HG02938 (cell line): ENCODE data around the gene PRSS56.

ENCODE experiments used
- ATAC-seq: cut with Tn5 transposase; IDR thresholded peaks from one replicate; pipeline ENCODE4 v1.9.1; 2021; ENCODE audit warnings: mild to moderate bottlenecking, moderate library complexity; ENCODE audit not compliant: unreplicated experiment

Gene PRSS56

DNA sequence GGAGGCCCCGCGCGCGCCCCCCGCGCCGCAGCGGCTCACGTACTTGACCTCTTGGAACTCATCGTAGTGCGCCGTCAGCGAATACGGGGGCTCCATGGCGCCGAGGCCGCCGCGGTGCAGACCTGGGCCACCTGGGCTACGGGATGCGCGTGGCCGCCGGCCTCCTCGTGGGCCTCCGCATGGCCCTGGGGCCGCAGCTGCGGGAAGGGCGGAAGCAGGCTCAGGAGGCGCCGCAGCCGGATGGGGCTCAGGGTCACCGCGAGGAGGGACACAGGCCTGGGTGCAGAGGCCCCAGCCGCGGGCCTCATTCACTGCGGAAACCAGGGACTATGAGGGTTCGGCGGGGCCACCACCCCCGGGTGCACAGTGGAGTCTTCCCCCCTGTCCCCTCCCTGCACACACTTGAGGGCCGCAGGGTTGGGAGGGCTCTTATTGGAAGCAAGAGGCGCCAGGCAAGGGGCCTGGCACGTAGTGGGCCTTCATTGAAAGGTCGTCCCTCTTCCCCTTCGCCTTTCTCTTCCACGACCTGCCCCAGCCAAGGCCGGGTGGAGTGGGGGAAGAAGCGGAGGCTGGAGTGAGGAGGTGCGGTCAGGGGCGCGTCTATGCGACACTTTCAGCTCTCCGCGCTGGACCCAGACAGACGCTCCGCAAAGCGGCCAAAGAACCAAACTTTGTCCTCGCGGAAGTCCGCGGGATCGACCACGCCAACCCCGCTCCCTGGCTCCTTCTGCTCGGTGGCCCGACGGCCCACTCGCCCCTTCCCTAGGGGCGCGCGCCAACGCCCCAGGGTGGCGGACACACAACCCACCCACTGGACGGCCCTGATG, 33.4 kb upstream of the PRSS56 start:
- ATAC-seq: no peak

DNA sequence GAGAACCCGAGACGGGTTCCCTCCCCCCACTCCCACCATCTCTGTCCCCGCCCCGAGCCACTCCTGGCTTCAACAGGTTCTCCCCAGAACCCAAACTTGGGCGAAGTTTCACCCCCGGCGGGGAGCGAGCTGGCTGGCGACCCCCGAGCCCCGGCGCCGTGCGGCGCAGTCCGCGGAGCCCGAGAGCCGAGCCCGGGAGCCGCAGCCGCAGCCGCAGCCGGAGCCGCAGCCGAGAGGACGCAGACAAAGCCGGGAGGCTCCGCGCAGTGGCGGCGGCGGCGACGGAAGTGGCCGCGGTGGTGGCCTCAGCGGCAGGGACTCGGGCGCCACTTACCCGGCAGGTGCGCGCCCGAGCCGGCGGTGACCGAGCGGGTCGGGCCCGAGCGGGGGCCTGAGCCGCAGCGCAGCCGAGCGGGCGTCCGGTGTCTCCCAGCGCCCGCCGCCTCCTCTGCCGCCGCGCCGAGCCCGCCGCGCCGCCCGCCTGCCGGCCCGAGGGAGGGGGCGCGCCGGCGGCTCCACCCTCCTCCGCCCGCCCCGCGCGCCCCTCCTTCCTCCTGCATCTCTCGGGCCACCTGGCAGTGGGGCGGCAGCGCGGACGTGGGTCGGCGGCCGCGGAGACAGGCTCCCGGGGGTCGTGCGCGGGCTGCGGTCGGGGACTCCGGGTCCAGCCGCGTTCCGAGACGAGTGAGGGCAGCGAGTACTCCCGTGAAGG, 32.6 kb upstream of the PRSS56 start, which contains the start of gene ECEL1:
Gene ECEL1 (minus strand): TSS at position 450 of the 712 bp plus-strand sequence. CDS start 1,181 bp downstream, outside the sequence.
- no peak for ATAC-seq

DNA sequence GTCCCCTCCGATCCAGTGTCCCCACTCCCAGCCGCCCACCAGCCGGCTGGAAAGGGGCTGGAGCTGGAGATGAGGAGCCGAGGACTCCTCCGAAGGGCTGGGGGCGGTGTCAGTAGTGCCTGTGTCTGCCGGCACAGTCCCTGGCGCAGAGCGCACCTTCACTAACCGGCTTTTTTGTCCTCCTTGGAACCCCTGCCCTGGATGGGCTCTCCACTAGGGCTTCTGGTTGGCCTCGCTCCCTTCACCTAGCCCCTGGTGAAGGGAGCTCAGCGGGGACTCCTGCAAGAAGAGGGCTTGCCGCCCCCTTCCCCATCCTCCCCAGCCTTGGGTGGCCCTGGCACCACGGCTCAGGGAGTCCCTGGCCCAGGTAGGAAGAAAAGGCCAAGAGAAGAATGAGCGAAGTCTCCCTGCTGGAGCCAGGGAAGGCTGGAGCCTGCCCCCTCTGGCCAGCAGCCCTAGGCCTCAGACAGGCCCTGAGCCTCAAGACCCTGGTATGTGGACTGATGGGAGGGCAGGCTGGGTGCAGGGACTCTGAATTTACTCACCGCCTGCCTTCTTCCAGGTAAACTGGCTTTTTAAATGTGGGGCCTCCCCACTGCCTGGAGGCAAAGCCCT, 32.0 kb upstream of the PRSS56 start:
- no peak for ATAC-seq

DNA sequence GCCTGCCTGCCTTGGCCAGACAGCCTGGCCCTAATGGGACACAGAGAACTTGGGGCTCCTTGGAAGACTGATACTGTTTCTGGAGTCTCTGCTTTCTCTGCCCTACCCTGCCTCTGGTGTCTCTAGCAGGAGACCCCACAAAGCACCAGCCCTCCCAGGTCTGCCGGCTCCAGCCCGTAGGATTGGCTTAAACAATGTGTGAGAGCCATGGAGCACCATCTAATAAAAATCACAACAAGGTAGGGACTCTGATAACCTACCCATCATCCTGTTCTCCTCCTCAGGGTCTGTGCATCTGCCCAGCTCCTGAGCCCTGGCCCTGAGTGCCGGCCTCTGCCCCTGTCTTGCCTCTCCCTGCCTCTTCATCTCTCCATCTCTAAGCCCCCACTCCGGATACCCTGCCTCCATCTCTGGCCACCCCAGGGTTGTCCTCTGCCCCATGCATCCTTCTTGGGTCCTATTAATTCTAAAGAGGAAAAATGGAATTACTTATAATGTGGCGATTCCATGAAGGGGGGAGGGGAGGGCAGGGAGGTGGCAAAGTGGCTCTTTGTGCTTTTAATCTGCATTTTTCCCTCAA, 31.4 kb upstream of the PRSS56 start:
- ATAC-seq: no peak

DNA sequence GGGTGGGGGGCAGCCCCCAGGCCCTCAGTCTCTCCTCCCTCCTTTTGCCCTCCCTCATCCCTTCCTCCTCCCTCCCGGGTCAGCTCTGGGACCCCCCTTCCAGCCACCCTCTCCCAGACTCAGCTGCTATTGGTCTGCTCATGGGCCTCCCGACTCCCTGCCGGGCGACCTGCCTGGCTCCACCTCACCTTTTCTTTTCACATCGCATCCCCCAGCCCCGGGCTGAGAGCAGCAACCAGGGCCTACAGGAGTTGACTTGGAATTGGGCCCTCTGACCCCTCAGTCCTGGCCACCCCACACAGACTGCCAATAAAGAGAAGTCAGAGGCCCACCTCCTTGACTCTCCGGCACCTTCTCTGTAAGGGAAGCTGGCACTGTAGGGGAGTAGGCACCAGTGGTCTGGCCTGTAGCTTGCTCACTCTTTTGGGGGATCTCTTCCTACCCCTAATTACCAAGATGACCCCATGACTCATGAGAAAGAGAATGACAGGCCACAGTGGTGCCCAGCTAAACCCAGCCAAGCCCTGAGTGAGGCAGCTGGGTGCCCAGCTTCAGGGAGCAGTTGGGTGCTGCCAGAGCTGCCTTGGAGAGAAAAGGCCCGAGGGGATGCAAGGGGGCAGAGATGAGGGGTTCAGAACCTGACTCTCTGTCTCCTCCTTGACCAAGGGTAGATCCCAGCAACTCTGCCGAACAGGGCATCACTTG, 30.5 kb upstream of the PRSS56 start:
- ATAC-seq: no peak

DNA sequence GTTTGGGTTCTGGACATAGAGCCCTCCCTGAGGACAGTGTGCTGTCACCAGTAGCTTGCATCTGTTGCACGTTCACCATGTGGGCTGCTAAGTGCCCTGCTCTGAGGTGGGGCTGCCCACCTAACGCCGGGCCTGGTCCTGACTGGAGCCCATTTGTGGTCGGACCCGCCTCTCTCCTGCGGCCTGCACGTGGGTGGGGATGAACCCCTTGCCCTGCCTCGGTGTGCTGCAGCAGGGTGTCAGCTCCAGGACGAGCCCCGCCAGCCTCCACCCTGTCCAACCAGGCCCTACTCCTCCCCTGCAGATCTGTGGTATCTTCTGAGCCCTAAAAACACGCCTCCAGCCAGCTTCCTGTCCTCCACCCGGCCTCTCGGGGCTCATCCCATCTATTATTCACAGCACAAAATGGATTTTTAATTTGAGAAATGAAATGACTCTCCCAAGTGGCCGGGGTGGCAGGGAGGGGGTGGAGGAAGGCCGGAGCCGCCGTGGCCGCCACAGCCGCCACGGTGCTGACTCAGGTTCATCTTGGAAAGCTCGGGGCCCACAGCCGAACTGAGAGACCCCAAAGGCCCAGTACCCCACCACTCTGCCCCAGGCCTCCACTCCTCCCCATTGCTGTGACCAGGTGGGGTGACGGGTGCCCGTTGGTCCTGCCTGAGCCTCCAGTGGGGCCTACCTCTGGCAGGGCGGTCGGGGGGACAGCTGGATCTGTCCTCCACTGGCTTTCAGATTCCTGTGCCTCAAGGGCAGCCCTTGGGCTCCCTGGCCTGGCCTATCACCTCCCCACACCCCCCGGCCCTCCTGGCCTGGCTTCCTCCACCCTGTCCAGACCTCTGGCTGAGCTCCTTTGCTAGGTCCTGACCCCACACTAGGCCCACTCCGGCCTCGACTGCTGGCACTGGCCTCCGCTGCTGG, 29.7 kb upstream of the PRSS56 start:
- ATAC-seq: no peak

DNA sequence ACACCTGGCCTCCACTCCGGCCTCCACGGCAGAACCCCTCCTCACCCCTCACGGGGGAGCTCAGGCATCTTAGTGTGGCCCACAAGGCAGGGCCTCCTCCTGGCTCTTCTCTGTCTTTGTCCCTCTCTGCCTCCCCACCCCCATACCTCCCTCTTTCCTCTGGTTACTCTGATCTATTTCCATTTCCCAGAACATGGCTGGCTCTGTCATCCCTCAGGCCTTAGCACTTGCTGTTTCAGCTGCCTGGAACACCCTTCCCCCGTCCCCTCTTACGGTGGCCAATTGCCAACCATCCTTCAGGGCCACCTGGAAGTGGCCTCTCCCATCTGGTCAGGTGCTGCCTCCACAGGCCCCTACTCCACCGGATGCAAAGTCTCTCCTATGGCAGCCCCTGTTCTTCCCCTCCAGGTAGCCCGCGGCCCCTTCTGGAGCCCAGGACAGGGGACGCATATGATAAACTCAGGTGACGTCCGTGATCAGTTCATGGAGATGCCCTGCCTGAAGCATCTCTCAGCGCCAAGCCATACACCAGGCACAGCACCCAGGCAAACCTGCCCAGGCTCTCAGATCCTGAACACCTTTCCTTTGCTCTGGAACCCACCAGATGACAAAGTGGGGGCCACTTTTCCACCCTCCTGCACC, 28.9 kb upstream of the PRSS56 start:
- no peak for ATAC-seq

DNA sequence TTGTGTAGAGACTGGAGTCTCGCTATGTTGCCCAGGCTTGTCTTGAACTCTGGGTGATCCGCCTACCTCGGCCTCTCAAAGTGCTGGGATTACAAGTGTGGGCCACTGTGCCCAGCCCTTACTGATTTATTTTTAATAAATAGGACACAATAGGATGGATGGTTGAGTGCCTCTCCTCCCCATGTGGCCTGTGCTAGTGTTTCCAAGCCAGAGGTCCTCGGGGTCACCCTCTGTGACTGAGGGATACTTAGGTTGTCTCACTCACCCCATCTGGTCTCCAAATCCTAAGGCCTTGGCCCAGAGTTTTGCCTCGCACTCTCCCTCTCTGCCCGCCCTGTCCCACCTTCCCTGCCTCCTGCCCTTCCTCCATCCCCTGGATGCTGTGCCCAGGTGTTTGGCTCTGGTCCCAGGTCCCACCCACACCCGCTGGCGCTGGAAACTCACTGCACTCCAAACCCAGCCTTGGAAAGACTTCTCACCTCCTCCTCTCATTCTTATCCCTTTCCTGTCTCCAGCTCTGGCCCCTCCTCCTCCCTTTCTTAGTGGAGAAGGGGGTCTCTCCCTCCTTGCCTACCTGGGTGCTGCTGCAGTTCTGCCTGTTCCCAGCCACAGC, 27.8 kb upstream of the PRSS56 start:
- ATAC-seq: no peak

DNA sequence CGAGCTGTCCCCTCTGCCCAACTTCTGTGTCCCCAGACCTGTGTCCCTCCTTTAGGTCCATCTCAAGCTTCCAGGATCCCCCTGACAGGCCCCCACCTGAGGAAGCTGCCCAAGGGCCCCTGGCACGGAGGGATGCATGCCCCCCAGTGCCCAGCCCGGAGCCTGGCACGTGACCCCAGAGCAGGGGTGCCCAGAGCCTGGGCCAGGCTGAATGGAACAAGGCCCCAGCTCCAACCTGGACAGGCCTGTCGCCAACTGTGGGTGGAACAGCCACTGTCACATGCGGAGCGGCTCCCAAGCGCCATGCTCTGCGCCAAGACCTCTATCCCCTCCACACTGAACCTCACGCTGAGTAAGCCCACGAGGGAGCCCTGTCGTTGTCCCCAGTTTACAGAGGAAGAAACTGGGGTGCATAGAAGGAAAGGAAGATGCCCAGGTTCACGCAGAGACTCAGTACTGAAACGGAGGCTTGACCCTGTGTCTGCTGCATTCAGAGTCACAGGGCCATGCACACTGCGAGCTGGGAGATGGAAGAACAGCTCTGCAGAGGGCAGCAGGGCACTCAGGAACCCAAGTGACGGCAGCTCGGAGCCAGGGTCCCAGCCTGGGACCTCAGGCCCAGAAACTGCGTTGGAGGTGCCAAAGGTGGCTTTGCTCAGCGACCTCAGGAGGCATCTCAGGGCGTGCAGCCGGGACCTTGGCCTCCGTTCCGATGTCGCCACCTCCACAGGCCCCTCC, 27.1 kb upstream of the PRSS56 start:
- no peak for ATAC-seq

DNA sequence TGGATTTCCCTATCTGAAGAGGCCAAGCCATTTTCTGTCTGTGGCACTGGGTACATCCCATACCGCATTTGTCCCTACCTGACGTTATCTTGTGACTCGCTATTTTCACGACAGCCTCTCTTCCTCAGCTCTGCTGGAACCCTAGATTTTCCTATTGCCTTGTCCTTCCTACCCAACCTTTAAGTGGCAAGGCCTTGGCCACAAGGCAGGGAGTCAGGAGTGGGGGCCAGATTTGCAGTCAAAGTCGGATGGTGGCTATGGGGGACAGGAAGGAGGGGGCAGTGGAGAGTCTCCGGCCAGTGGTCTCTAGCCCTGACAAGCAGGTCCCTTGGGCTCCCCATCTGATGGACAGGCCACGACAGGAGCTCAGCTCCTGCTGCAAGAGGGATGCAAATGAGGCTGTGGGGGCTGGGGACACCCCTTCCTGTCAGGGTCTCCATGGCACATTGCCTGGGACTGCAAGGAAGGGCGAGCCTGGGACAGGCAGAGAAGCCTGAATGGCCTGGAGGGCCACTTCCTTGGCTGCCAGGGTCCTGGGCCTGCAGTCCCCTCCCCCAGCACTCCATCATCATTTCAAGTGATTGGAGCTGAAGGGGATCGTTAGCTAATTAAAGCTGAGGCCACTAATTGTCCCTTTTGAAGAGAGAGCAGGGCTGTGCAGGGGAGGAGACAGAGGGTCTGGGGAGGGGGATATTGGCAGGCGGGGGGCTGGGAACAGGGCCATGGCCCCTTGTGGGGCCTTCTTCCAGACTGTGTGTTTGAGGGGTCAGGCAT, 26.3 kb upstream of the PRSS56 start:
- ATAC-seq: no peak

DNA sequence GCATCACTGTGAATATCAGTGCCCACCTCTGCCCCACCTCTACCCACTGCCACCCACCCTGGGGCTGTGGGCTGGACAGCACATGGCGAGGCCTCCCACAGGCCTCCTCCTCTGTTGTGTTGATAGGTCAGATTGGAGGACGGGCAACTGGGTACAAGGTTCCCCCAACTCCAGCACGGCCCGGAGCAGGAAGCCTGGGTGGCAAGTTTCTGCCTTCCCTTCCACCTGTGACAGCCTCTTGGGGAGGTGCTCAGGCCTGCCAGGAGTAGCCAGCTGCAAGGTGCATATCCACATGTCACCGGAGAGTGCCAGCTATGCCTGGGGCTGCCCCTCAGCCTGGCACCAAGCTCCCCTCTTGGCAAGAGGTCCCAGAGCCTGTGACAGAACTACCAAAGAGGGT, 25.6 kb upstream of the PRSS56 start:
- ATAC-seq: no peak

DNA sequence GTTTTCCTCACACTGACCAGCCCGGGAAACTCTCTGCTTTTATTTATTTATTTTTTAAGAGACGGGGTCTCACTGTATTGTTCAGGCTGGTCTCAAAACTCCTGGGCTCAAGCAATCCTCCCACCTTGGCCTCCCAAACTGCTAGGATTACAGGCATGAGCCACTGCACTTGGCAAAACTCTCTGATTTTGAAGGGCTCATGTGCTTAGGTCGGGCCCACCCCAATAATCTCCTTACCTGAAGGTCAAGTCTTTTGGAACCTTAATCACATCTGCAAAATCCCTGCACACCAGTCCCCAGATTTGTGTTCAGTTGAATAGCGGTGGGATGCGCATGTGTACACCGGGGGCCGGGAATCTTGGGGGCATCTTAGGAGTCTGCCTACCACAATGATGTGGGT, 24.9 kb upstream of the PRSS56 start:
- no peak for ATAC-seq

DNA sequence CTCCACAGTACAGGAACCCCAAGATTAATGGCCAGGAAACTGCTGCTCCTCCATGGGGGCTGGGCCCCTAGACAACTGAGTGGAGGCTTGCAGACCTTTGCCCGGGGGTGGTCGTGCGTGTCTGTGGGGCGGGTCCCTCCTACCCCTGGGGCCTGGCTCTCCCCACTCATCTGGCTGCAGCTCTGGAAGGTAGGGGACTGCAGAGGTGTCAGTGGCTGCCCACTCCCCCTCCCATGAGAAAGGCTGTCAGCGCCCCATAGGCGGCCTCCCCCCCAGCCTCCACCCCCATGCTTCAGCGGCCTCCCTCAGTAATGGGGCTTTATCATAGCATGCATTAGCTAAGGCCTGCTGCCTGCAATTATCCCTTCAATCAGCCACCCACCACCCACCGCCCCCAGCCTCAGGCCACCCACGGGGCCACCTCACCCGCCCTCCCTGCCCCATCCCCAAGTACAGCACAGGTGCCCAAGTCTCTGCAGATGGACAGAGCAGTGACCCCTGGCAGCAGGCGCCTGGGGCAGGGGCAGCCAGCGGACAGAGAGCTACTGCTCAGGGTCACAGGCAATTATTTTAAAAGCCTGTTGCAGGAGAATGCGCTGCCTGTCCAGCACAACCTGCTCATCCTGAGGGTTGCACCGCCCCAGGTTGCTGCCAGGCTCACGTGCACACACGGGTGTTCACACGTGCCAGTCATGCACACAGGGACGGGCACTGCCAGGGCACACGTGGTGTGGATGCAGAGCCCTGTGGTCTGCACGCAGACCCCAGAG, 23.5 kb upstream of the PRSS56 start:
- ATAC-seq: no peak

DNA sequence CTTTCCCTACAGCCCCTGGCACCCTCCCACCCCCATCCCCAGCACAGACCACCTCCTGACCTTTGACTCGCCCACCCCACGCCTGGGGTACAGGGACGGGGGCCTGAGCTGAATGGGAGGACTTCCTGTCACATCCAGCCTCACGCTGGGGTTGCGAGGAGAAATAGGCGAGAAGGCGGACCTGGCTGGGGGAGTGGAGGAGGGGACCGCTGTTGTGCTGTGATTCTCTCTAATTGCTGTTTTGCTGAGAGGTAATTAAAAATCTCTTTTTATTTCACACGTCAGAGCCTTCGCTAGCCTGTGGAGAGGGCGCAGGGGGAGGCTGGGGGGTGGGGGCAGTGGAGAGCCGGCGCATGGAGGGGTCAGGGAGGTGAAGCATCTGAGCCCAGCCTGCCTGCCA, 22.8 kb upstream of the PRSS56 start:
- no peak for ATAC-seq

DNA sequence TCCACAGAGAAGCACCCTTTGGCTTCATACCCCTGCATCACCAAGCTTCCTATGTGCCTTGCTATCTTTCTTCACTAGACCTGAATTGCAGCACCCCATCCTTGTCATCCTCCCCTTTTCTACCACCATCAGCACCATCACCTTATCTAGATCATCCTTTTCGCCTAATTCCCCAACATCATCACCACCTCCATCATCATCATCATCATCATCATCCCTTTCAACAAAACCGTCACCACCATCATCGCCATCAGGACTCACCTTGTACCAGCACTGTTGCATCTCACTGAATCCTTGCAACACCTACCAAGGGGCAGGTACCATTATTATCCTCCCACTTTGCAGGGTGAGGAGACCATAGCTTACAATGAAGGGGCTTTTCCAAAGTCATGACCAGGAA, 21.7 kb upstream of the PRSS56 start:
- no peak for ATAC-seq

DNA sequence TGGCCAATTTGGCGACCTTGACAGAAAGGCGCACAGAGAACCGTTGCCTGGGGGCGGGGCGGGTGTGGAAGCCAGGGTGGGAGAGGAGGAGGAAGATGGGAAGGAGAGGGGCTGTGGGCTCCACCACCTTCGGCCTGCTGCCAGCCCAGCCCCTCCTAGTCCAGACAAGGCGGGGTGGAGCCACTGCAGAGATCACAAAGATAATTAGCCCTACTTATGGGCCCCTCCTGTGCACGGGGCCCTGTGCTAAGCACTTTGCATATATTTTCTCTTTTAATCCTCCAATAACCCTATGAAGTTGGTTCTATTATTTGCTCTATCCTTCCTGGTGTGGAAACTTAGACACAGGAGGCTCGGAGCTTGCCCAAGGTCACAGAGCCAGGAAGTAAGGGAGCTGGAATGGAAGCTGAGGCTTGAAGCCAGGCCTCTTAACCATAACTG, 18.8 kb upstream of the PRSS56 start:
- no peak for ATAC-seq
